ENCODE measurements around the gene MCHR1.

GRCh38 chr22:40636380-40637182, 42.7 kb upstream of the MCHR1 start, which contains the start of gene MRTFA:
- peak; percentile 89 for TF ChIP-seq POLR2A (IDR thresholded peaks at IDR 0.05; ENCODE audit: low read length)
- no peak for TF ChIP-seq GATA1 (IDR thresholded peaks at IDR 0.05; ENCODE audit: low read depth, low read length)
